ENCODE measurements around the gene PCBP1.
"Not testable (repeated sequence)": the region's sequence is repeated elsewhere in the genome, so short reads cannot be mapped to it uniquely, and the experiment has no call there.

Gene PCBP1

GRCh38 chr2:70125498-70125898 is 38.2 kb downstream of the PCBP1 start:
- DNase-seq (ENCODE audit: low spot score), result no peak

GRCh38 chr2:70126413-70126812 is 39.1 kb downstream of the PCBP1 start:
- DNase-seq (ENCODE audit: low spot score), result no peak

- DNase-seq (ENCODE audit: low spot score), result no peak
Measured at GRCh38 chr2:70128005-70128404, 40.7 kb downstream of the PCBP1 start.

GRCh38 chr2:70131344-70132143 is 44.3 kb downstream of the PCBP1 start:
- not testable (repeated sequence) for DNase-seq (ENCODE audit: low spot score)

GRCh38 chr2:70132244-70133126 is 45.2 kb downstream of the PCBP1 start:
- DNase-seq (ENCODE audit: low spot score), result no peak

- DNase-seq (ENCODE audit: low spot score), result no peak
Measured at GRCh38 chr2:70133127-70133452, 45.8 kb downstream of the PCBP1 start.

GRCh38 chr2:70133491-70134322 is 46.4 kb downstream of the PCBP1 start:
- DNase-seq (ENCODE audit: low spot score), result no peak

GRCh38 chr2:70134323-70134983 is 47.2 kb downstream of the PCBP1 start:
- not testable (repeated sequence) for DNase-seq (ENCODE audit: low spot score)

Data from ecto neural progenitor cell (in vitro differentiated cells).